GM19240 (cell line): ENCODE results near the gene FOCAD.
A peak's percentile ranks its signal among the peaks of the same experiment; 100 is the strongest.

Experiments
- DNase-seq: peaks from one replicate; pipeline ENCODE4 v3.0.0; 2011; ENCODE audit warnings: low spot score; ENCODE audit not compliant: insufficient read length

FOCAD gene

DNA sequence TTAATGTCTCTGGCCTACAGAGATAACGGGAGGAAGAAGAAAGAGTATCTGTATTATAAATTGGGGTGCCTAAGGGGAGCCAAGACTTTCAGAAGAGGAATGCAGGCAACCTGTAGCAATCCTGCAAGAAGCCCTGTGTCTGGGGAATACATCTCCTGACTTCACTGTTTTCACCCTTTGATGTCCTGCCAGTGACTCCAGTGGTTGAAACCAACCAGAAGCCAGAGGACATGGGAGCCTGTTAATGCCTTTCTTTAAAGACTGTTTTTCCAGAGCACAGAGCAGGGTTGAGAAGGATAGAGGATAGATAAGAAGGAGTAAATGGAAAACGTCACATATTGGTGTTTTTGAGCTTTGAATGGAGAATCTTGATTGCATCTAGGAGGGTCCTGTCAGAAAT, 196.2 kb downstream of the FOCAD start:
- DNase-seq: no peak

DNA sequence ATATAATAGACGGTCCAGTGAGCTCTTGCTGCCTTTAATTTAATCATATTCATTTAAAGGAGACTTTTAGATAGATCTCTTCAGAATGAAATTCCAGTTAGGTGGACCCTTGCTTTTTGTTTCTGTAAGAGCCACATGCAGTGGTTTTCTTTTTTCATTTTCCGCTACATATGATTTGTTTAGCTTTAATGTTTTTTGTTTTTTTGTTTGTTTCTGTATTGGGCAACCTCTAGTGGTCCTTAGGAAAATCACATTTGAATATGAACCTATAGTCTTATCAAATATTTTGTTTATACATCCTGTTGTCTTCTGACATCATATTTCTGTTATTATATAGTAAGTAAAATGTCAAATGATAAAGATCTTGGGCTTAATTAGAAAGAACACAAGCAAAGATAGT, 196.6 kb downstream of the FOCAD start:
- DNase-seq: no peak

DNA sequence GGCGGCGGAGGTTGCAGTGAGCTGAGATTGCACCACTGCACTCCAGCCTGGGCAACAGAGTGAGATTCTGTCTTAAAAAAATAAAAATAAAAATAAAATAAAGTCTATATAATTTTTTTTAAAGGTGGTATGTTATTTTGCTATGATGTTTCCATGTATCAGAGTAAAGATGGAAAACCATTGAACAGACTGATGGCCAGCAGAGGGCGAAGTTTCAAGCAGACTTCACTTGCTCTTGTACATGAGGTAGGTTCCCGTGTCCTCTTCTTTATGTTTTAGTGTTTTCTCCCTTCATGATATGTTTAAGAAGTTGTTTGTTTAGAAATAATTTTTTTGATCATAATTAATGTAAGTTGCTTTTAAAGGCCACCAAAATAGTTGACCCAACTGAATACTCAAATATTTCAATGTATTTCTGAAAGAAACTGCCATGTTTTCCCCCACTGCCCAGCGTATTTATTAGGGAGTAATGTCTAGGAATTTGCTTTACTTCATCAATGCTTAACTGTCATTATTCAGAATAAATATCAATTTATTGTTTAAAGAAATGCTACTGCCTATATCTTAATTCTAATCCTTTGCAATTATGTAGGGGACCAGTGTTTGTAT, 201.0 kb downstream of the FOCAD start:
- DNase-seq: no peak

DNA sequence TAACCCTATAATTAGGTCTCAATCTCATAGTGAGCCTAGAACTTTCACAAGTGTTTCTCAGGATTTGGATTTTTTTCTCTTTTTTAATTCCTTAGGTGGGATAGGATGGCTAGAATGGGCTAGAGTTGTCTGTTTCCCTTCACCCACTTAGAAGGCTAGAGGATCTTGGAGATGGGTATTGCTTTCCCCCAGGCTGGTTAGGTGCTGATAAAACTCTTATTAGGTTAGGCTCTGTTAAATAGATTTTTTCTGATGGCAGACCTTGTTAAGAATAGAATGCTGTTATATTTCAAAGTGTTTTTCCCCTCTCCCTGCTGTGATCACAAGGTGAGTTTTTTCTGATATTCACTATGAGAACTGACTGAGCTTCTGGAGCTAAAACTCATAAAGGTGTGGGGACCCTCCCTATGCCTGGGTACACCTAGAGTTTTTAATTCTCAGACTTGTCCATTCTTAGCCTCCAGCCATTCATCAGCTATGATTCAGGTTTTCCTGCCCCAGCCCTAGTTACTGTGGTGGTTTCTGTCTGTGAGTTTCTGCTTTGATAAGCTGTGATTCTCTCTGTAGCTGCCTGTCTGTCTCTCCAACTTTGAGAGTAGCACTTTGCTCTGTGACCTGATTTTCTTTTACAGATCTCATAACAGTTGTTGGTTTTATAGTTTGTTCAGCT, 215.0 kb downstream of the FOCAD start:
- no peak for DNase-seq

DNA sequence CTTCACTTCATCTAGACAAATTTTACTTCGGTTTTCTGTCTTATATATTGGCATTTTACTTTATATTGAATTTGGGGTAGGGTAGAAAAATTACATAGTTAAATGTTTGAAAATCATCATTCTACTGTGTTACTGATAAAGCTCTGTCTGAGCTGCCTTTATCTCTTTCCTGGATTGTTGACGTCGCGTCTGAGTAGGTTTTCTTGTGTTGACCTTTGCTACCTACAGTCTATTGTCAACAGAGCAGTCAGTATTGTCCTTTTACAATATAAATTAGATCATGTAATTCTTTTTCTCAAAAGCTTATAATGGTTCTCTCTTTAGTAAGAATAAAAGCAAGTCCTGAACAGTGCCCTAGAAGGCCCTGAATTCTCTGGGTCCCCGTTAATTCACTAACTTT, 219.2 kb downstream of the FOCAD start:
- DNase-seq: no peak

DNA sequence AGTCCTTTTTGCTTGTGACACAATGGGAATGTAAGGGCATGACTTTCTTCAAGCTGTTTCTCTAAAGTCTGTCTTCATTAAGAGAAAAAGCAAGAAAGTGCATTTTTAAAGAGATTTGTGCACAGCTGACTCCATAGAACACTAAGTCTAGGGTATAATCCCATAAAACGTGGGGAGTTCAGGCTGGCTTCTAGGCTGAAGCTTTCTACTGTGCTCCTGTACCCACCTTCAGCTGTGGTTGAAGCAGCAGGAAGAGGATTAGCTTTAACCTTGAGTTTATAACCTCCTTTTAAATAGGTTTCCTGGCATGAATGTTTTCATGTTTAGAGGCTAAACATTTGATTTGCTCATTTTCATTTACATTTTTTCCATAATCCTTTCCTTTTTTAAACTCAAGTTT, 220.9 kb downstream of the FOCAD start:
- DNase-seq: no peak

DNA sequence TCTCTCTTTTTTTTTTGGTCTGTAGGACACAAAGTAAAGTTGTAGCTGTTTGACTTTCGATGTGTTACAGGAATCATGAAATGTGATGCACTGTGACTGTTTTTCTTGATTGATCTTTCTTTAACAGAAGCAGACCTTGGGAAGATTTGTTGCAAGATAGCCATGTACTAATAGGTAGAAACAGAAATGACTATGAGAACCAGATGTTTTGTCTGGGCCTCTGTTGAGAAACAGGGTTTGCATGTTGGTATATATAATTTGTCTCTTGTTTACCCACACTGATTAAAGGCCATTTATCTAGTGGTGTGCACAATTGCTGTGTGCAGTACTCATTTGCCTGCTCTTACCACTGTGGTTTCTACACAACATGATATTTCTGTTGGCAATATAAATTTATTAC, 222.3 kb downstream of the FOCAD start:
- DNase-seq: no peak

DNA sequence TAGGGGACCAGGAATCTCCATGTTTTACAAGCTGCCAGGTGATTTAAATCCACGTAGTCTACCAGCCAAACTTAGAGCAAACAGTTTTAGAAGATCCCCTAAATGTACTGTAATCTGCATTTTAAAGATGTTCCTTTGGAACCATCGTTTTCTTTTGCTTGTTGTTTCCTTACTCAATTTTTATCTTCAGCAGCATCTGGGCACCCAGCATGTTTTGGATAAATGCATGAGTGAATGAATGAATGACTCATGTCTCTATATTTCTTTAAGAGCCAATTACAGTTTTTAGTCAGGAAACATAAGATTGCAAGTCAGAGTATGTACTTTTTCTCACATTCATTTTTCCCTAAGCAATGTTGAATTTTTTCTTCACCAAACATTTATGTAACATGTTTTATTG, 224.4 kb downstream of the FOCAD start:
- no peak for DNase-seq

DNA sequence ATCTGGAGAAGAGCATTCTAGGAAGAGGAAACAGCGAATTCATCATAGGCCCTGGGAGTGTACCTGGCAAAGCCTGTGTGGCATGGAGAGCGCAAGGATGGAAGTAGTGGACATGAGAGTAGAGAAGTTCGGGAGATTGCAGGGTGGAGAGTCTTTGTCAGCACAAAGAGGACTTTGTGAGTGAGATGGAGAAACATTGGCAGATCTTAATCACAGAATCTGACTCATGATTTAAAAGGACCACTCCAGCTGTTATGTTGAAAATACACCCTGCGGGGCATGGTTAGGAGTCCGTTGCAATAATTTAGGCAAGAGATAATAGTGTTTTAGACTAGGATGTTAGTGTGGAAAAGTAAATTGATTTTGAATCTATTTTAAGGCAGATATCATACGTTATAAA, 230.5 kb downstream of the FOCAD start:
- no peak for DNase-seq

DNA sequence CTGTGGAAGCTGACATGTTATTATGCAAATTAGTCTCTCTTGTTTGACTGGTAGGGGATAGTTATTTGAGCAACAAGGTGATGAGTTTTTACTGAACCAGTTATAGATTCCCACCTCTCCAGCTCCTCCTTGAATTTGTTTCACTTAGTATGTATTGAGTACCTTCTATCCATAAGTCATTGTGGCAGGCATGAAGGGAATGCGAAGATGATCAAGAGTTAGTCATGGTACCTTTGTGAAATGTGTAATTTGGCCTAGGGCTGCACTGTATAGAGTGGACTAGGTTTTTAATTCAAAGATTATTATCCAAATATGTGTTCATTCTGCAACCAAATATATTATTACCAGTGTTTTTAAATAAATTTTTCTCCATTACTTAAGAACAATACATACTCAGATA, 237.3 kb downstream of the FOCAD start:
- no peak for DNase-seq

DNA sequence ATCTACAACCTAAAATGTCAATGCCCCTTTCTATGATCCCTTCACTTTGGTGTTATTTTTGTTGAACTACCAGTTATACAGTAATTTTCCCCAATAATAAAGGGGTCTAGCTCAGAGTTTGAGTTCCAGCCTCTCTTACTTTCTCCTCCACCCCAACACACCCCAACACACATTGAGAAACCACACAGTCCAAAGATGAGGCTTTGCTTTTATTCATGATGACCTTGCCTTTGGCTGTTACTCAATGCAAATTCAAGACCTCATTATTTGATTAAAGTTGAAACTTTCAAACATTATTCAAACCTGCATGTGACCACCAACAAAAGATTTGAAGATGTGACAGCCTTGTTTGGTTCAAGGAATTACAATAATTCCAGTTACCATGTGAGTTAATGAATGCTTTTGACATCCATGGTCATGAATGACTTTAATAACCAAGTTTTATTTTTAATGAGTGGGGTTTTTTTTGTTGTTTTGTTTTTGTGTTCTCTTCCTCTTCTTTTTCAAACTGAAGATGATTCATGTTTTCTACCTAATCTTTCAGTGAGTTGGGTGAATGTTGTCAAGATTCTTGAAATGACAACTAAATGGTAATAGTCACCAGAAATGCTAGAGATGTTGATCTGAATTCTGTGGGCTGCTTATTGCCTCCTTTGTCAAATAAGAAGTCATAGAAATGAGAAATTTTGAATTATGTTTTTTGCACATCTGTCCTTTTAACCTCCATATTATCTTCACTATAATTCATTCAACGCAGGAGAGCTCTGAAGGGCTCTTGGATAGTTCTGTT, 241.4 kb downstream of the FOCAD start:
- DNase-seq: no peak

DNA sequence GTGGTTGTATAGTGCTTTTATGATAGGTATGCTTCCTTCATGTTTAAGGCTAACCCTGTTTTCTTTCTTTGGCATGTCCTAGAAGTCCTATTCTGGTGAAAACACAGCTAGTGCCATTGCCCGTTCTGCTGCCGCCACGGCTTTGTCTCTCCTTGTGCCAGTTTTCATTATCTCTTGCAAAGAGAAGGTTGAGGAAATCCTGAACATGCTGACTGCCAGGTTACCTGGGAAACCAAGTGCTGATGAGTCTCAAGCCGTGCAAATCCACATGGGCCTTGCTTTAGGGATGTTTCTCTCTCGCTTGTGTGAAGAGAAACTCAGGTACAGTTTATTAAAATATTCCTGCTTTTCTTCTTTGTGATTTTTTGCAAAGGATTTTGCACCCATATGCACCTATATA, 245.2 kb downstream of the FOCAD start:
- no peak for DNase-seq

DNA sequence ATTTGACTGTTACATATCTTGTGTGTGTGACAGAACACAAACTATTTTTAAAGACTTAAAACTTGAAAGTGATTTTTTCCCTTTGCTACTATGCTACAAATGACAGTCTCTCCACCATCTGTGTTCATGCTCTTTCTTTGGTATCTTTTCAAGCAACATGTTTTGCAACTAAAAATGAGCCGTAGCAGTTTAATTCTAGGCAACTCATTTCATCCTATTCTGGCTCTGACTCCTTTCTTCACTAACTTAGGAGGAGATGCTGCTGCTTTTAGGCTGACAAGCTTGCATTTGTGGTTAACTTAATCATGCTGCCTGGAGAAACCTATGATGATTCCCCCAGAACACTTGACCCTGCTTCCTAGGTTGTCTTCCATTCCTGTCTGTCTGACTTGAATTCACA, 246.8 kb downstream of the FOCAD start:
- no peak for DNase-seq

DNA sequence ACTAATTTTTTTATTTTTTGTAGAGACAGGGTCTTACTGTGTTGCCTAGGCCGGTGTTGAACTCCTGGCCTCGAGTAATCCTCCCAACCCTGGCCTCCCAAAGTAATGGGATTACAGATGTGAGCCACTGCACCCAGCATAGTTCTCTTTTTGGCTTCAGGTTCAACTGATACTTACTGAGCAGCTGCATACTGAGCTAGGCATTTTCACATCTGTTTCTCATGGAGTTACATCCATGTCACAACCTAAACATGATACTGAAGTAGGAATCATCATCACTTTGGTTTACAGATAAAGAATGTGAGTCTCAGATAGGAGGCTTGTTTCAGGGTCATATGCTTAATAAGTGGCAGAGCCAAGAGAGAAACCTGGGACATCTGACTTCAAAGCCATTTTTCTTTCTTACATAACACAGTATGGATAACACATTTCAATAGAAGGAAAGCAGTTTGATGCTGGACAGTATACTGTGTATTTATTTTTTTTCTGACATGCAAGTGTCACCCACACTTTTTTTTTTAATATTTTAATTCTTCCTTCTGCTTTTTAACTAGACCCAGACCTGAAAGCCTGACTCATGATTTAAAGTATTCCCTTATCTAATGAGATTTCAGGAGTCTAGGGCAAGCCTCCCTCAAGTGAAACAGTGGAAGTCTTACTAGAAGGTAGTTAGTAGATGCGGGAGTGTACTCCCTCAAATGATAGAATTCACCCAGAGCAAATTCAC, 256.6 kb downstream of the FOCAD start:
- DNase-seq: no peak

DNA sequence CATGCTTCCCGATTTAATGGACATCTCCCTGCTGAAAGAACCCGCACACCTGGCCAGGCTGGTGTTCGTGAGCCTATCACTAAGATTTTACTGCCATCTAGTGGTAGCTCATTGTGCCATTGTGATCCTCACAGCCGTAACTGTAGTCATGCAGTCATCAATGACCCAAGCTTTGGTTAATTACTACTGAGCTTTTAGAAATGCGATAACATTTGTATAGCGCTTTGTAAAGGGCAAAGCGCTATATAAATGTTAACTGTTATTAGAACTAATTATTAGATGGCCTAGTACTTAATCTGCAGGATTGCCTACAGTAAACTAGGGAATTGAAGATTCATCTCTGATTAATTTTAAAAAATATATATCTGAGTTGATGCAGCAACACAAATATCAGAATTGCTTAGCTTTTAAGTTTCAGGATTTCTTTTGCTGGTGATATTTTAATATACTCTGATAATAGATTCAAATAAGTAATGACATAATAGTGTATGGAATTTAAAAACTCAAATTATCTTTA, 257.2 kb downstream of the FOCAD start:
- peak; percentile 35 for DNase-seq

DNA sequence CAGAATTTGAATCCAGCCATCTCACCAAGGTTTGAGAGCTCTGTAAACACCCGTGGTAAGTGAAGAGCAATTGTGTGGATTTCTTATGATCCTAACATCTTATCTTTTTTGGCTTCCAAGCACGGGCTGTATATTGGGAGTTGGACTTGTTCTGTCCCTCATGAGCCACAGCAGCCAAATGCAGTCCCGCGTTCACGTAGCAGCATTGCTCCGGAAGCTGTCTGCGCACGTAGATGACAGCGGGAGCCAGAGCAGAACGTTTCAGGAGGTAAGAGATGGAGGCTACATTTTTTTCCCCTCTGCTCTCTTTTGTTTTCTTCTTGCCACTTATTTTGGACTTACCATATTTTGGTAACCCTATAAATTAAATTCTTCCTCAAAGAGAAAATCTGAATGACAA, 260.4 kb downstream of the FOCAD start:
- no peak for DNase-seq

DNA sequence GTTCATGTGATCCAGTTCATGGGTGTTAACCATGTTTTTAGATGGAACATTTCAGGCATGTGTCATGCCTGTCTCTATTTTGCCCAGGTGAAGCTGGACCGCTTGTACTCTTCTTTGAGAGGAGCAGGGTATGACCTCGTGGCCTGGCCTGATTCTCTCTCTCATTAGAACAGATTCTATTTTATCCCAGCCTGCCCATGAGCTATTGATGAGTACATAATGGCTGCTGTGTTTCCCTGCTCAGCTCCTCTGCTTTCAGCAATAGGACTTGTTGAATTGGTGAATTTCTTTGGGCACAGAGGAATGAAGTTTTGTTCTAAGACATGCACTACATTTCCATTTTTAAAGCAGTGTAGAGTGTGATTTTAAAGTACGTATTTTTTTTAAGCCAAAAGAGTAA, 261.2 kb downstream of the FOCAD start:
- no peak for DNase-seq

DNA sequence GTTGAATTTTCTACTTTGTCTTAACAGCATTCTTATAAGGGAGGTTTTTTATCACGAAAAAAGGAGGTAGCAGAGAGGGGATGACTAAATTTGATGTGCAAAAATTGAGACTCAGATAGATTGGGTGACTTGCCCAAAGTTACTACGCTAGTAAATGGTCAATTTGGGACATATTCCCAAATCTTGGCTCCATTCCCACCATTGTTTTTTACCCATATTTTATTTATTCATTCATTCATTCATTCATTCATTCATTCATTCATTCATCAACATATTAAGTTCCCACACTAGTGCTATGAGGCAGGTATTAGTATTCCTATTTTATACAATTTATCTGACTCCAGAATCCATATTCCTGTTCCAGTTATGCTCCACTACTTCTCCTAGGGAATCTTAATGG, 261.8 kb downstream of the FOCAD start:
- no peak for DNase-seq

DNA sequence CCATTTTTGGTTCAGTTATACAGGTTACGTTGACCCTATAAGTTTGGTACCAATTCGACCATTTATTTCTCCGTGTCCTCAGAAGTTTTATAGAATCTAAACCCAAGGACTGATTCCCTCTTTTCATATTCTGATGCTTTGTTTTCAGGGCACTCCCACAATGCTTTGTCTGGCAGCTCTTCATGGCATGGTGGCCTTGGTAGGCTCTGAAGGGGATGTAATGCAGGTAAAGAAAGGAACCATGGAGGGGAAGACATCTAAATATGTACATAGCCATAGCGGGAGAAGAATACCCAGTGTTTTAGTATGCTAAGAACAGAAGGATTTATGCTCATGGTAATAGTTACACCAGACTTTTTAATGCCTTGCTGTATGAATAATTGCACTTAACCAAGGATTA, 264.6 kb downstream of the FOCAD start:
- no peak for DNase-seq

DNA sequence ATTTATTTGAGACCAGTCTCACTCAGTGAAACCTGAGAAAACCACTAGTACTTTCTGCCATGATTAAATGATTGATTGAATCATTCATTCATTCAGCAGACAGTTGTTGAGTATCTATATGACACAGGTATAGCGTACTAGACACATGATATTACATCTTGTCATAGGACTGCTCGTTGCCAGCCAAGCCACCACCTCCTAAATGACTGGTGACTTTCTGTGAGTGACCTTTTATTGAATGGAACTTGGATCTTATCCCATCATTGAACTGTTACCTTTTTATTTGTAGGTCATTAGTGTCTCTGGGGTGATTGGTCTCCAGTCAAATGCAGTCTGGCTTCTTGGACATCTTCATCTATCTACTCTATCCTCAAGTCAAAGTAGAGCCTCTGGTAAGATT, 266.6 kb downstream of the FOCAD start:
- DNase-seq: no peak

DNA sequence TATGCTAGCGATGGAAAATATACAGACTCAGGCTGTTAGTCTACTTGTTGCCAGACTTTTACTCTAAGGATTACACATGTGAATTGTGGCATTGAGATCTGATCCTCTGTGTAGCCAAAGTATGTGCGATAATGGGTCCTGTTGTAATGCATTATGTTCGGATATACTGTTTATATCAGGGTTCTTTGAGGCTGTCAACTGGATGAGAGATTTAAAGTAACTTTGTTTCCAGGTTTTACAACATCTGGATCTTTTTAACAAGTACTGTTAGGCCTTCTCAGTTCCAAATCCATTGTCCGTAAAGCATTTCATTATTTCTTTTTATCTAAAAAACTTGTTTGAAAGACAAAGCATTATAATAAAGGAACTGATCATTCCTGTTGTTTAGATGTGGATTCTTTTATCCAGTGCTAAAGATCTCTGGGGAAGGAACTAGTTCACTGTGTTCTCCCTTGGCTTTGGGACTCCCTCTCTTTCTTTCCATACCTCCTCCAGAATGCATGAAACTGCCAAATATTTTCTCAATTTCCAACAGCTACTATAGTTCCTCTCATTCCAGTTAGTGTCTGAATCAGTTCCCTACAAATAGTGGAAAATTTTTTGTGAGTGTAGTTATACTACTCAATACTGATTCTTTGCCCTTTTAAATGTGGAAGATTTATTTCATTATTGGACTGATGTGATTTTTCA, 278.6 kb downstream of the FOCAD start:
- DNase-seq: no peak
